Fibroblast of lung (primary cell): Measurements from ENCODE around the gene TBX15. TPM values are rescaled to one million over a fixed set of nuclear protein-coding genes. Genes with fewer than 3 reads are reported as not detected.
A peak's percentile ranks its signal among the peaks of the same experiment; 100 is the strongest.

Source experiments
- DNase-seq, 2 donors: peaks; one replicate each; pipeline versions ENCODE4 v3.0.0 to v3.0.0-alpha.2; 2010; ENCODE audit warnings: low read depth in 2 of 2
- H2AFZ ChIP-seq: 2 replicates; pipeline ENCODE4 v1.5.1; 2012; ENCODE audit warnings: low read length, control low read depth, inconsistent platforms
- H3K27ac ChIP-seq: 2 replicates; pipeline ENCODE4 v1.5.1; 2011; ENCODE audit warnings: low read length, control low read depth; ENCODE audit not compliant: insufficient read depth
- H3K27me3 ChIP-seq: 2 replicates; pipeline ENCODE4 v1.5.1; 2011; ENCODE audit warnings: mild to moderate bottlenecking, low read length; ENCODE audit not compliant: control insufficient read depth, insufficient read depth
- H3K36me3 ChIP-seq: 2 replicates; pipeline ENCODE4 v1.5.1; 2011; ENCODE audit warnings: low read length; ENCODE audit not compliant: control insufficient read depth, insufficient read depth
- H3K4me1 ChIP-seq: 2 replicates; pipeline ENCODE4 v1.5.1; 2011; ENCODE audit warnings: low read length; ENCODE audit not compliant: control insufficient read depth, insufficient read depth; ENCODE audit errors: extremely low read depth
- H3K4me2 ChIP-seq: 2 replicates; pipeline ENCODE4 v1.5.1; 2011; ENCODE audit warnings: low read length, control low read depth; ENCODE audit not compliant: insufficient read depth; ENCODE audit errors: extremely low read depth
- H3K4me3 ChIP-seq, 4 experiments: fragments of 200-600 bp in 1 of 4; sonication (generic) in 1 of 4; replicated peaks in 1 of 4; 2 replicates each; pipeline ENCODE4 v1.5.1; 2011 to 2016; ENCODE audit warnings: low read length in 4 of 4, low read depth in 3 of 4, mild to moderate bottlenecking in 3 of 4, control low read depth in 2 of 4, inconsistent platforms in 1 of 4, mixed read lengths in 1 of 4; ENCODE audit not compliant: insufficient read depth in 1 of 4; ENCODE audit errors: control extremely low read depth in 1 of 4
- H3K79me2 ChIP-seq: 2 replicates; pipeline ENCODE4 v1.5.1; 2012; ENCODE audit warnings: mild to moderate bottlenecking, low read length, inconsistent platforms; ENCODE audit not compliant: control insufficient read depth, insufficient read depth
- H3K9ac ChIP-seq: 2 replicates; pipeline ENCODE4 v1.5.1; 2011; ENCODE audit warnings: mild to moderate bottlenecking, low read length, control low read depth; ENCODE audit not compliant: insufficient read depth
- H3K9me3 ChIP-seq: 2 replicates; pipeline ENCODE4 v1.5.1; 2012; ENCODE audit warnings: low read depth, low read length; ENCODE audit not compliant: control insufficient read depth, insufficient read depth
- H4K20me1 ChIP-seq: 2 replicates; pipeline ENCODE4 v1.5.1; 2011; ENCODE audit warnings: low read length; ENCODE audit not compliant: control insufficient read depth, insufficient read depth; ENCODE audit errors: extremely low read depth
- CTCF ChIP-seq, 2 donors: IDR thresholded peaks in 1 of 2; conservative IDR thresholded peaks in 1 of 2; 1 replicate in 1 of 2; 2 replicates in 1 of 2; pipeline ENCODE4 v1.5.1; 2011 to 2012; ENCODE audit warnings: low read length in 2 of 2, control low read depth in 1 of 2, inconsistent platforms in 1 of 2, low read depth in 1 of 2, mild to moderate bottlenecking in 1 of 2
- EZH2 ChIP-seq: IDR thresholded peaks from 2 replicates; pipeline ENCODE4 v1.5.1; 2012; ENCODE audit warnings: low read length, control low read depth, mild to moderate bottlenecking; ENCODE audit errors: missing control alignments
- polyA minus RNA-seq: library from RNA; depleted of rRNA, polyadenylated mRNA; stranded (reverse); fragments of >200 nt; gene quantifications from 2 replicates; pipeline ENCODE4 v1.2.3, GENCODE V29; 2011; ENCODE audit warnings: low replicate concordance
- polyA plus RNA-seq, 2 donors: library from polyadenylated mRNA; depleted of rRNA in 1 of 2; stranded (reverse) in 1 of 2; unstranded in 1 of 2; fragments of >200 nt; gene quantifications; 2 replicates each; pipeline ENCODE4 v1.2.1, GENCODE V29; 2011 to 2012; ENCODE audit warnings: missing spikeins in 1 of 2
- total RNA-seq: library from RNA; depleted of rRNA; stranded (reverse); fragments of >200 nt; gene quantifications from 2 replicates; pipeline ENCODE4 v1.2.1, GENCODE V29; 2014

TBX15 gene
- 0.26 and 0.99 TPM in 2 replicates for total RNA-seq
- 0.30 and 0.50 TPM in 2 replicates for polyA plus RNA-seq
- polyA plus RNA-seq (2012): 0.21 and 0.27 TPM in 2 replicates
- 0.19 TPM in 1 of 2 replicates, not detected in the other for polyA minus RNA-seq

GRCh38 chr1:118988186-118989005 lies at the start of gene TBX15:
TSS of gene TBX15 (minus strand) at chr1:118988343. CDS start at chr1:118987795, 548 bp downstream.
- DNase-seq: no peak
- Histone ChIP-seq H3K27me3 (peaks cover 93% of the 10 kb centered on the region), H3K79me2 (no peaks in the 10 kb centered on the region), H3K4me1 (no peaks in the 10 kb centered on the region), H3K36me3 (no peaks in the 10 kb centered on the region), H3K9ac (no peak within 1 kb of the TSS), H3K27ac (no peak within 1 kb of the TSS), H3K4me3 (peak within 1 kb of the TSS in 3 of 4 experiments; percentile 1 to 45 (median 7)), H2AFZ (no peak within 1 kb of the TSS), H4K20me1 (no peaks in the 10 kb centered on the region), H3K4me2 (peak within 1 kb of the TSS; percentile 75), H3K9me3 (no peaks in the 10 kb centered on the region)
- TF ChIP-seq CTCF (conservative IDR thresholded peaks at IDR 0.05 in 1 of 2, IDR thresholded peaks at IDR 0.05 in 1 of 2; ENCODE audit: low read depth in 1 of 2, low read length in 2 of 2) (no peak), EZH2 (no peak)

GRCh38 chr1:119034359-119034758 lies 46.2 kb upstream of the TBX15 start:
- H3K36me3 ChIP-seq: no peaks in the 10 kb centered on the region
- no peak overlapping the region for H3K9ac ChIP-seq
- no peak overlapping the region for H3K4me2 ChIP-seq
- no peaks in the 10 kb centered on the region for H3K79me2 ChIP-seq
- H3K4me3 ChIP-seq: no peak overlapping the region
- no peaks in the 10 kb centered on the region for H3K9me3 ChIP-seq
- H2AFZ ChIP-seq: no peak overlapping the region
- H3K27me3 ChIP-seq: no peaks in the 10 kb centered on the region
- no peaks in the 10 kb centered on the region for H4K20me1 ChIP-seq
- TF ChIP-seq CTCF (conservative IDR thresholded peaks at IDR 0.05 in 1 of 2, IDR thresholded peaks at IDR 0.05 in 1 of 2; ENCODE audit: low read depth in 1 of 2, low read length in 2 of 2) (no peak), EZH2 (no peak)
- no peak for DNase-seq
- H3K27ac ChIP-seq: no peak overlapping the region
- no peaks in the 10 kb centered on the region for H3K4me1 ChIP-seq

DNA sequence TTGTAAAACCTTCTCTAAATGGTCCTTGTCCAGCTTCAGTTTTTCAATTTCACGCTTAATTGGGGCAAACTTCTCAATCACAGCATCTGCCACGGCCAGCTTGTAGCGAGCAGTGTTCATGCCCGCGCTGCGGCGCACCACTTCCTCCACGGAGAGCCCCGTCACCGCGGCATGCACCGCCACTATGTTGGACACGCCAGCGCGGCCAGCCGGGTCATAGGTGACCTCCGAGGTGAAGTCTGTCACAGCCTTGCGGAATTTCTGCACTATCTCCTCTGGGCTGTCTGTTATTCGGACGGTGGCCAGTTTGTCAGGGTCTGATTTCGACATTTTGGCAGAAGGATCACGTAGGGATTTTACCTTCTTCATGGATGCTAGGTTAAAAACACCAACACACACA lies 44.8 kb upstream of the TBX15 start:
- no peak overlapping the region for H3K4me2 ChIP-seq
- H3K27ac ChIP-seq: no peak overlapping the region
- no peaks in the 10 kb centered on the region for H3K9me3 ChIP-seq

More for the DNA sequence above, 44.8 kb upstream of the TBX15 start:
- Histone ChIP-seq H3K36me3 (no peaks in the 10 kb centered on the region), H3K79me2 (no peaks in the 10 kb centered on the region), H3K27me3 (no peaks in the 10 kb centered on the region), H3K9ac (no peak overlapping the region), H3K4me1 (no peaks in the 10 kb centered on the region), H2AFZ (no peak overlapping the region), H4K20me1 (no peaks in the 10 kb centered on the region), H3K4me3 (no peak overlapping the region)
- TF ChIP-seq CTCF (conservative IDR thresholded peaks at IDR 0.05 in 1 of 2, IDR thresholded peaks at IDR 0.05 in 1 of 2; ENCODE audit: low read depth in 1 of 2, low read length in 2 of 2) (no peak), EZH2 (no peak)
- DNase-seq: no peak
